Psoas muscle (tissue), 8 donors: ENCODE measurements around the gene RASSF8. TPM values are rescaled to one million over a fixed set of nuclear protein-coding genes. Genes with fewer than 3 reads are reported as not detected.

Experiments
- ATAC-seq, 4 donors: fragments of 200-7000 bp; cut with Tn5 transposase; one replicate each; pipeline ENCODE4 v1.9.1; 2020; ENCODE audit warnings: moderate library complexity in 3 of 4, mild to moderate bottlenecking in 2 of 4
- DNase-seq, 2 donors: peaks; one replicate each; pipeline ENCODE4 v3.0.0-alpha.2; 2020
- H3K27ac ChIP-seq: fragments of 200-600 bp; one replicate; pipeline ENCODE4 v1.8.0; 2022
- H3K27me3 ChIP-seq, 3 donors: fragments of 200-600 bp in 1 of 3; one replicate each; pipeline versions ENCODE4 v1.6.1 to v1.8.0; 2013 to 2022; ENCODE audit warnings: low read length in 2 of 3, mild to moderate bottlenecking in 2 of 3, moderate library complexity in 1 of 3; ENCODE audit not compliant: insufficient read depth in 3 of 3
- H3K36me3 ChIP-seq, 2 donors: fragments of 200-600 bp in 1 of 2; one replicate each; pipeline versions ENCODE4 v1.6.1 to v1.8.0; 2013 to 2022; ENCODE audit warnings: low read depth in 1 of 2, mild to moderate bottlenecking in 1 of 2, moderate library complexity in 1 of 2; ENCODE audit not compliant: insufficient read depth in 1 of 2
- H3K4me1 ChIP-seq: fragments of 200-600 bp; one replicate; pipeline ENCODE4 v1.8.0; 2022
- H3K4me3 ChIP-seq: fragments of 200-600 bp; one replicate; pipeline ENCODE4 v1.8.0; 2022; ENCODE audit warnings: mild to moderate bottlenecking
- H3K9me3 ChIP-seq: fragments of 200-600 bp; one replicate; pipeline ENCODE4 v1.8.0; 2022
- WGBS, 3 donors: extraction: QIAGEN DNeasy Blood & Tissue Kit; methylation state at CpG; one replicate each; pipeline versions ENCODE4 v1.1.6 to v1.1.7; 2013; 5-methylcytosine and 5-hydroxymethylcytosine counted together
- intact Hi-C, 2 donors: fragments of 100-400 bp; cut with DNase I; formaldehyde crosslinking; loops; one replicate each; pipeline versions ENCODE4 v1.11.0 to v1.14.2; 2022
- polyA plus RNA-seq, 3 donors: library from polyadenylated mRNA; stranded (reverse); fragments of 200-250 nt; gene quantifications; one replicate each; pipeline ENCODE4 v1.2.3, GENCODE V29; 2013
- total RNA-seq, 4 donors: library from RNA; stranded (reverse); fragmentation: NEBNext Ultra II Directional in 2 of 4; extraction: Animal tissue kit (Norgen Biotek cat#: 25700) in 2 of 4; gene quantifications; one replicate each; pipeline versions ENCODE4 v1.2.1 to v1.2.4, GENCODE V29; 2021 to 2023
- TF ChIP-seq, protein P1 (sequence below): fragments of 200-600 bp; IDR thresholded peaks from one replicate; pipeline ENCODE4 v1.8.0; 2022; ENCODE audit warnings: antibody characterized with exemption
- donor health status: healthy with polysubstance abuse.
- donor health status: DM: no; HTN: no; CAD: no; lungs with moderate emphysema.
- donor health status: Bipolar disorder and iron deficiency.
- donor health status: healthy.
- donor health status: DM: yes; HTN: yes; CAD: no.
- donor health status: DM: no; HTN: no; CAD: no.
- donor health status: DM: no; HTN: no; CAD: no.
- donor health status: DM: yes; HTN: yes; CAD: no.

Gene RASSF8
- total and polyA plus RNA-seq, 7 donors, result 7.7 to 80.3 (median 41.9) TPM

DNA sequence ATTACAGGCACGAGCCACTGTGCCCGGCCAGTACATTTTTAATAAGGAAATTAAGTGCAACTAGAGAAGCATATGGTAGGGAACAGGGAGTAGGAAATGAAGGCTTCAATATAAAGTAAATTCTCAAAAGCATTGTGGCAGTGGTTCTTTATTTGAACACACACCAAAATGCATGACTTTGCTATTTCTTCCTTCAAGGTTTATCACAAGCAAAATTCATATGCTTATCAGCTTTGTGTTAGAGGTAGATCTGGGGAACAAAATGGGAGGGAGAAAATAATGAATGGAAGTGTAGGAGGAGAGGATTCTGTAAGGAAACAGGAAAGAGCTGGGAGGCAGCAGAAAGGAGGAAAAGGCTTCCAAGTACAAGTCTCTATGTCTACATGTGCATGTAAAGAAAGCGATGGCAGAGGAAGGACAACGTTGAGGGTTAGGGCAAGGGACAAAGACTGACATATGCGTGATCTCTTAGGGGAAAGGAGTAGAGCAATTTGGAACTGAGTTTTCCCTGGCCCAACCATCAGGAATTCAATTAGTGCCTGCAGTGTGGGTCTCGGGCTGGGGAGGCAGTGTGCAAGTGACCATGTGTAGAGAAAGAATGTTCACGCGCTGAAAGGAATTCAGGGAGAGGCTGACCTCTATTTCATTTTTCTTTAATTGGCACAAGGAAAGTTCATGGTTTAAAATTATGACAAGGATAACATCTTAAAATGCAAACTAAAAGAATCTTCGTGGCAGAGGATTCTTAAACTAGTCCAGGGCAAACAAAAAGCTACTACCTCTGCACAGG, 22.9 kb upstream of the RASSF8 start:
- intact Hi-C loops, result no loop called here
- TF ChIP-seq, protein P1, sequence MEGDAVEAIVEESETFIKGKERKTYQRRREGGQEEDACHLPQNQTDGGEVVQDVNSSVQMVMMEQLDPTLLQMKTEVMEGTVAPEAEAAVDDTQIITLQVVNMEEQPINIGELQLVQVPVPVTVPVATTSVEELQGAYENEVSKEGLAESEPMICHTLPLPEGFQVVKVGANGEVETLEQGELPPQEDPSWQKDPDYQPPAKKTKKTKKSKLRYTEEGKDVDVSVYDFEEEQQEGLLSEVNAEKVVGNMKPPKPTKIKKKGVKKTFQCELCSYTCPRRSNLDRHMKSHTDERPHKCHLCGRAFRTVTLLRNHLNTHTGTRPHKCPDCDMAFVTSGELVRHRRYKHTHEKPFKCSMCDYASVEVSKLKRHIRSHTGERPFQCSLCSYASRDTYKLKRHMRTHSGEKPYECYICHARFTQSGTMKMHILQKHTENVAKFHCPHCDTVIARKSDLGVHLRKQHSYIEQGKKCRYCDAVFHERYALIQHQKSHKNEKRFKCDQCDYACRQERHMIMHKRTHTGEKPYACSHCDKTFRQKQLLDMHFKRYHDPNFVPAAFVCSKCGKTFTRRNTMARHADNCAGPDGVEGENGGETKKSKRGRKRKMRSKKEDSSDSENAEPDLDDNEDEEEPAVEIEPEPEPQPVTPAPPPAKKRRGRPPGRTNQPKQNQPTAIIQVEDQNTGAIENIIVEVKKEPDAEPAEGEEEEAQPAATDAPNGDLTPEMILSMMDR, result no peak
- Histone ChIP-seq H3K27ac (no peak overlapping the region), H3K4me3 (no peak overlapping the region), H3K9me3 (no peaks in the 10 kb centered on the region), H3K27me3 (peaks cover 0 to 2% (median 0%) of the 10 kb centered on the region in 3 donors), H3K4me1 (no peaks in the 10 kb centered on the region), H3K36me3 (no peaks in the 10 kb centered on the region)
- ATAC-seq (no peak), DNase-seq (no peak)
- 83 to 85% (median 84%) methylated on average over 9 of the region's 9 CpGs for WGBS, 3 donors

DNA sequence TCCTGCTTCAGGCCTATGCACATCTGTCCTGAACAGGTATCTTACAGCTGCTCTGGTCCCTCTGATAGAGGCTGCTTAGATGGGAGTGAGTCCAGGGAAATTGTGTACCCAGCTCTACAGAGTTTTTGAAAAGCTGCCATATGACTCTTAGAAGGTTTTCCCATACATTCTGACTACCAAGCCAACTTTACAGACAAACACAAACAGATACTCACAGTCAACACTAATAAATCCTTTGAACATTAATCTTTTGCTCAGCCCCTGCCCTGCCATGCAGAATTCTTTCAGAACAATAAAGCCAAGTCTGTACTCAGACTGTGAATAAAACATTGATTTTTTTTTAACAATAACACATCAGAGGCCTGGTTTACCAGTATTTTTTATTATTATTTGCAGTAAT, 21.4 kb upstream of the RASSF8 start:
- H3K36me3 ChIP-seq, result no peaks in the 10 kb centered on the region
- H3K4me1 ChIP-seq, result no peaks in the 10 kb centered on the region
- intact Hi-C loops, result no loop called here
- no peaks in the 10 kb centered on the region for H3K27me3 ChIP-seq
- H3K4me3 ChIP-seq, result no peak overlapping the region
- no peak for DNase-seq
- no peak for ATAC-seq
- H3K27ac ChIP-seq, result no peak overlapping the region
- TF ChIP-seq, protein P1, result no peak
- H3K9me3 ChIP-seq, result no peaks in the 10 kb centered on the region

DNA sequence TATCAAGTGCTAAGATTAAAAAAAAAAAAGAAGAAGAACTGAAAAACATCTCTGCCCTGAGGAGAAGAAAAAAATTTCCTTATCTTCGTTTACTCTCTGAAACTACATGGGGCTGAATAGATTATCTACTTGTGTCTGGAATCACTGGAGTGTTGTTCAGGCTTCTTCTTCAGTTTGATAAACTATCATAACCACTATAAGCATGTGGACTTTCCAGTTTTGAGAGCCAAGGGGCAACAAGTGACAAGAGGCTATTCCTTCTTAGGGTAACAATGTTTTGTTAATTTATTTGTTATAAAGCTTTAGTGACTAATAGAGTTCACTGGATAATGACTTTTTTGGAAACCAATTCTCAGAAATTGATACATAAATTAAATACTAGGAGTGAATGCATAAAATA, 19.9 kb upstream of the RASSF8 start:
- no peaks in the 10 kb centered on the region for H3K36me3 ChIP-seq
- DNase-seq (no peak), ATAC-seq (no peak)
- whole genome bisulfite sequencing, 3 donors, result 55 to 79% (median 72%) methylated on average over 1 of the region's 1 CpG
- no peak overlapping the region for H3K4me3 ChIP-seq
- no peak overlapping the region for H3K27ac ChIP-seq
- H3K4me1 ChIP-seq, result no peaks in the 10 kb centered on the region
- H3K9me3 ChIP-seq, result no peaks in the 10 kb centered on the region
- TF ChIP-seq, protein P1, result no peak
- H3K27me3 ChIP-seq, result no peaks in the 10 kb centered on the region
- intact Hi-C loops, result no loop called here

DNA sequence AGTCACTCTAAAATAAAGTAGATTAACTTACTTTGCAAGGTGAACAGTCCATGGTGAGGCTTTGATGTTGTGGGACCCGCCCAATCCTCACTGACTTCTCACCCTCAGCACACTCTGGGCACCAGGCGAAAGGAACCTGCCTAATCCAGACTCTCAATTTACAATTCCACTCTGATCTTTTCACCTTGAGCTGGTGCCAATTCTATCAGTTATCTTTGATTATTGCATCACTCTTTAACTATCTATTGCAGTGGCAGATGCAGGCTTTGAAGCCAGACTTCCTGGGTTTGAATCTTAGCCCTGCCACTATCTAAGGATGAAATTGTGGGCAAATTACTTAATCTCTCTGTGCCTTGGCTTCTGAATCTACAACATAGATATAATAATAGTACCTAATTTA, 18.9 kb upstream of the RASSF8 start:
- TF ChIP-seq, protein P1, result no peak
- Histone ChIP-seq H3K27ac (no peak overlapping the region), H3K4me3 (no peak overlapping the region), H3K27me3 (no peaks in the 10 kb centered on the region), H3K4me1 (no peaks in the 10 kb centered on the region), H3K9me3 (no peaks in the 10 kb centered on the region), H3K36me3 (no peaks in the 10 kb centered on the region)
- DNase-seq (no peak), ATAC-seq (no peak)
- intact Hi-C loops, result no loop called here
- WGBS, 3 donors, result 93 to 96% (median 95%) methylated on average over 2 of the region's 2 CpGs

DNA sequence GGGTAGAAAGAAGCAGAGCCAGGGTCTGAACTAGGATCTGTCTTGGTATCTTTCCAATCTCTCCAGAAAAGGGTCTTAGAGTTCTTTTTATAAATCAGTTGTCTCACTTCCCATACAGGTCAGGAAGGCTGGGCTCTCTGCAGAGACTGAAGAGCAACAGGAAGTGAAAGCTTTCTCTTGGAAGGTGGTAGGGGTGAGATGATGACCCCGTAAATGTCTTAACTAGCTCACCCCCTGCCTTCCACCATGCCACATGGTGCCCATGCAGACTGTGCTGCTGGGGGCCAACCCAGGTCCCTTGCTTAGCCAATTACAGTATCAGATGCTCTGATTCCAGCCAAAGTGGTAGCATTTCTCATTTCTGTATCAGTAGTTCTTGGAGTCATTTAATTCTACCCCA, 17.6 kb upstream of the RASSF8 start:
- no peaks in the 10 kb centered on the region for H3K9me3 ChIP-seq
- no peaks in the 10 kb centered on the region for H3K27me3 ChIP-seq
- WGBS, 3 donors, result 78 to 92% (median 88%) methylated on average over 1 of the region's 1 CpG
- H3K4me3 ChIP-seq, result no peak overlapping the region
- TF ChIP-seq, protein P1, result no peak
- no peak for ATAC-seq
- DNase-seq, result no peak
- H3K4me1 ChIP-seq, result no peaks in the 10 kb centered on the region
- intact Hi-C loops, result no loop called here
- no peaks in the 10 kb centered on the region for H3K36me3 ChIP-seq
- no peak overlapping the region for H3K27ac ChIP-seq
